Activated T-helper 1 cell treated with anti-CD3 and anti-CD28 coated beads, Interleukin-12 subunit alpha, Interleukin-12 subunit beta, Interleukin-2, Interleukin-4 antibody, amounts not matched to agents 30 ng/mL and 10 ng/mL and 1 ng/mL, durations not matched to agents 14 hours and 24 hours and 36 hours (primary cell): ENCODE measurements around the gene ARMH3. TPM values are rescaled to one million over a fixed set of nuclear protein-coding genes. Genes with fewer than 3 reads are reported as not detected.
A peak's percentile ranks its signal among the peaks of the same experiment; 100 is the strongest.

Experiments
- DNase-seq: peaks from one replicate; pipeline ENCODE4 v3.0.0; 2021; ENCODE audit warnings: low spot score
- H3K27ac Mint-ChIP-seq: one replicate; pipeline ENCODE4 v1.8.0; 2021; ENCODE audit warnings: mild to moderate bottlenecking, mixed read lengths
- H3K27me3 Mint-ChIP-seq: one replicate; pipeline ENCODE4 v1.8.0; 2022; ENCODE audit warnings: mild to moderate bottlenecking, moderate library complexity, mixed read lengths; ENCODE audit not compliant: insufficient read depth
- H3K36me3 Mint-ChIP-seq: one replicate; pipeline ENCODE4 v1.8.0; 2021; ENCODE audit warnings: low read depth, mixed read lengths
- H3K4me1 Mint-ChIP-seq: one replicate; pipeline ENCODE4 v1.8.0; 2021; ENCODE audit warnings: low read depth, mixed read lengths
- H3K4me3 Mint-ChIP-seq: one replicate; pipeline ENCODE4 v1.8.0; 2021; ENCODE audit warnings: mild to moderate bottlenecking, moderate library complexity, mixed read lengths
- H3K9me3 Mint-ChIP-seq: one replicate; pipeline ENCODE4 v1.8.0; 2021; ENCODE audit warnings: mixed read lengths
- intact Hi-C: fragments of 100-400 bp; cut with micrococcal nuclease; formaldehyde crosslinking; loops from one replicate; pipeline ENCODE4 v1.15.1; 2024
- total RNA-seq: library from RNA; stranded (reverse); gene quantifications from 2 replicates; pipeline ENCODE4 v1.2.3, GENCODE V29; 2022

The ARMH3 gene
- total RNA-seq, 1 donor from 2014 or later, result 21.5 TPM

- Mint-ChIP-seq H3K9me3 (no peaks in the 10 kb centered on the region), H3K4me1 (peaks cover 53% of the 10 kb centered on the region), H3K36me3 (peaks cover 4% of the 10 kb centered on the region), H3K27ac (no peak overlapping the region), H3K4me3 (no peak overlapping the region), H3K27me3 (peaks cover 18% of the 10 kb centered on the region)
- DNase-seq, result no peak
- intact Hi-C loops, result loop anchor here (2.0 to 5.0 kb wide), 3 partner anchors 17 to 660 kb away; partner anchors contain the start of genes ACTR1A, HPS6 and SUFU
These were observed 214.1 kb downstream of the ARMH3 start for GRCh38 chr10:101841826-101842225.

GRCh38 chr10:101840741-101841453, 215.1 kb downstream of the ARMH3 start:
- peak overlapping the region; percentile 77 for H3K27ac Mint-ChIP-seq
- H3K4me1 Mint-ChIP-seq, result peaks cover 55% of the 10 kb centered on the region
- intact Hi-C loops, result loop anchor here (1.0 to 5.0 kb wide), 6 partner anchors 48 to 661 kb away; partner anchors contain the start of genes ACTR1A, ARMH3, HPS6 and SUFU
- peaks cover 18% of the 10 kb centered on the region for H3K27me3 Mint-ChIP-seq
- H3K4me3 Mint-ChIP-seq, result peak overlapping the region; percentile 85
- DNase-seq, result peak; percentile 71
- no peaks in the 10 kb centered on the region for H3K9me3 Mint-ChIP-seq
- peaks cover 4% of the 10 kb centered on the region for H3K36me3 Mint-ChIP-seq

- Mint-ChIP-seq H3K9me3 (no peaks in the 10 kb centered on the region), H3K27ac (peak overlapping the region; percentile 77), H3K4me1 (peaks cover 60% of the 10 kb centered on the region), H3K36me3 (peaks cover 4% of the 10 kb centered on the region), H3K27me3 (peaks cover 18% of the 10 kb centered on the region), H3K4me3 (peak overlapping the region; percentile 85)
- DNase-seq, result no peak
- intact Hi-C loops, result loop anchor here (1.0 to 5.0 kb wide), 6 partner anchors 49 to 662 kb away; partner anchors contain the start of genes ACTR1A, ARMH3, HPS6 and SUFU
These were observed 215.8 kb downstream of the ARMH3 start for GRCh38 chr10:101840102-101840684.

- peak; percentile 62 for DNase-seq
- intact Hi-C loops, result loop anchor here (1.0 to 5.0 kb wide), 7 partner anchors 8 to 663 kb away; partner anchors contain the start of genes ACTR1A, ARMH3, HPS6 and SUFU
- no peak overlapping the region for H3K27ac Mint-ChIP-seq
- peaks cover 66% of the 10 kb centered on the region for H3K4me1 Mint-ChIP-seq
- peaks cover 18% of the 10 kb centered on the region for H3K27me3 Mint-ChIP-seq
- no peaks in the 10 kb centered on the region for H3K9me3 Mint-ChIP-seq
- peak overlapping the region; percentile 85 for H3K4me3 Mint-ChIP-seq
- peaks cover 6% of the 10 kb centered on the region for H3K36me3 Mint-ChIP-seq
These were observed 216.4 kb downstream of the ARMH3 start for GRCh38 chr10:101839416-101840063.

GRCh38 chr10:101839002-101839401, 217.0 kb downstream of the ARMH3 start:
- peaks cover 66% of the 10 kb centered on the region for H3K4me1 Mint-ChIP-seq
- H3K27ac Mint-ChIP-seq, result no peak overlapping the region
- no peak for DNase-seq
- H3K27me3 Mint-ChIP-seq, result peaks cover 14% of the 10 kb centered on the region
- intact Hi-C loops, result loop anchor here (1.0 kb wide), 1 partner anchor 8 kb away; no protein-coding TSS in a partner anchor
- peaks cover 6% of the 10 kb centered on the region for H3K36me3 Mint-ChIP-seq
- peak overlapping the region; percentile 85 for H3K4me3 Mint-ChIP-seq
- no peaks in the 10 kb centered on the region for H3K9me3 Mint-ChIP-seq

- Mint-ChIP-seq H3K4me1 (peaks cover 69% of the 10 kb centered on the region), H3K36me3 (peaks cover 6% of the 10 kb centered on the region), H3K4me3 (no peak overlapping the region), H3K27me3 (peaks cover 13% of the 10 kb centered on the region), H3K27ac (no peak overlapping the region), H3K9me3 (no peaks in the 10 kb centered on the region)
- no peak for DNase-seq
- intact Hi-C loops, result no loop called here
These were observed 217.5 kb downstream of the ARMH3 start for GRCh38 chr10:101838416-101838970.

- Mint-ChIP-seq H3K9me3 (no peaks in the 10 kb centered on the region), H3K4me3 (no peak overlapping the region), H3K36me3 (peaks cover 2% of the 10 kb centered on the region), H3K27me3 (peaks cover 9% of the 10 kb centered on the region), H3K27ac (no peak overlapping the region), H3K4me1 (peaks cover 70% of the 10 kb centered on the region)
- no peak for DNase-seq
- intact Hi-C loops, result no loop called here
These were observed 218.2 kb downstream of the ARMH3 start for GRCh38 chr10:101837748-101838147.

- DNase-seq, result no peak
- Mint-ChIP-seq H3K9me3 (no peaks in the 10 kb centered on the region), H3K4me1 (peaks cover 65% of the 10 kb centered on the region), H3K27me3 (peaks cover 4% of the 10 kb centered on the region), H3K36me3 (peaks cover 2% of the 10 kb centered on the region), H3K4me3 (no peak overlapping the region), H3K27ac (no peak overlapping the region)
- intact Hi-C loops, result no loop called here
These were observed 220.6 kb downstream of the ARMH3 start for GRCh38 chr10:101835362-101835761.

- intact Hi-C loops, result loop anchor here (5.0 kb wide), 1 partner anchor 878 kb away; the partner anchor contains the start of genes ARL3 and SFXN2
- Mint-ChIP-seq H3K4me3 (no peak overlapping the region), H3K4me1 (peaks cover 63% of the 10 kb centered on the region), H3K36me3 (peaks cover 2% of the 10 kb centered on the region), H3K9me3 (no peaks in the 10 kb centered on the region), H3K27ac (peak overlapping the region; percentile 13), H3K27me3 (peaks cover under 1% of the 10 kb centered on the region)
- no peak for DNase-seq
These were observed 221.6 kb downstream of the ARMH3 start for GRCh38 chr10:101834341-101834740.

- Mint-ChIP-seq H3K27me3 (no peaks in the 10 kb centered on the region), H3K27ac (peak overlapping the region; percentile 13), H3K36me3 (peaks cover 2% of the 10 kb centered on the region), H3K4me3 (peak overlapping the region; percentile 13), H3K9me3 (no peaks in the 10 kb centered on the region), H3K4me1 (peaks cover 56% of the 10 kb centered on the region)
- no peak for DNase-seq
- intact Hi-C loops, result loop anchor here (5.0 kb wide), 1 partner anchor 879 kb away; the partner anchor contains the start of genes ARL3 and SFXN2
These were observed 222.5 kb downstream of the ARMH3 start for GRCh38 chr10:101833466-101833865.

GRCh38 chr10:101832325-101832771, 223.6 kb downstream of the ARMH3 start:
- no peaks in the 10 kb centered on the region for H3K9me3 Mint-ChIP-seq
- H3K4me1 Mint-ChIP-seq, result peaks cover 56% of the 10 kb centered on the region
- peaks cover 2% of the 10 kb centered on the region for H3K36me3 Mint-ChIP-seq
- no peak overlapping the region for H3K4me3 Mint-ChIP-seq
- no peaks in the 10 kb centered on the region for H3K27me3 Mint-ChIP-seq
- intact Hi-C loops, result loop anchor here (5.0 kb wide), 1 partner anchor 880 kb away; the partner anchor contains the start of genes ARL3 and SFXN2
- no peak for DNase-seq
- H3K27ac Mint-ChIP-seq, result no peak overlapping the region

GRCh38 chr10:101831169-101831811, 224.7 kb downstream of the ARMH3 start:
- Mint-ChIP-seq H3K4me3 (peak overlapping the region; percentile 79), H3K27ac (peak overlapping the region; percentile 94), H3K36me3 (peaks cover 7% of the 10 kb centered on the region), H3K9me3 (no peaks in the 10 kb centered on the region), H3K27me3 (no peaks in the 10 kb centered on the region), H3K4me1 (peaks cover 56% of the 10 kb centered on the region)
- DNase-seq, result no peak
- intact Hi-C loops, result loop anchor here (1.0 to 5.0 kb wide), 2 partner anchors 8 to 881 kb away; partner anchors contain the start of genes ARL3 and SFXN2
